Measurements from ENCODE around the gene ACOT7. TPM values are rescaled to one million over a fixed set of nuclear protein-coding genes. Genes with fewer than 3 reads are reported as not detected.

The ACOT7 gene
- total and polyA plus RNA-seq, 2 donors from 2014 or later, result 23.0 to 135 TPM

DNA sequence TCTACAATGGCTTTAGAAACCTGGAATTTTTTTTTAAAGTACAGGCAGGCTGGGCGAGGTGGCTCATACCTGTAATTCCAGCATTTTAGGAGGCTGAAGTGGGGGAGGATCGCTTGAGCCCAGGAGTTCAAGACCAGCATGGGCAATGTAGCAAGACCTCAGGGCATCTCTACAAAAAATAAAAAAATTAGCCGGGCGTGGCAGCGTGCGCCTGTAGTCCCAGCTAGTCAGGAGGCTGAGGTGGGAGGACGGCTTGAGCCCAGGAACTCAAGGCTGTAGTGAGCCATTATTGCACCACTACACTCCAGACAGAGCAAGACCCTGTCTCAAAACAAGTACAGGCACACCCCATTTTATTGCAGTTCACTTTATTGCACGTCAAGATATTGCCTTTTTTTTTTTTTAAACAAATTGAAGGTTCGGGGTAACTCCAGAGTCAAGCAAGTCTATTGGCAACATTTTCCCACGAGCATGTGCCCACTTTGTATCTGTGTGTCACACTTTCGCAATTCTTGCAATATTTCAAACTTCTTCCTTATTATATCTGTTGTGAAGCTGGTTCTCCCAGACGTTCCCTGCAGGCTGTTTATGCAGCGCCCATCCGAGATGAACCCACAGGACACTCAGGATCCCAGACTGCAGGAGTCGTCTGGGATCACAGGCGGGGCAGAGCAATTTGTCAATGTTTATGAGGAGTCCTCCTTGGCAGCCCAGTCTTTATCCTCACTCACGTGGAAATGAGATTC is 21.5 kb upstream of the ACOT7 start:
- intact Hi-C loops (cut with DNase I), result no loop called here
- DNase-seq (no peak), FAIRE-seq (no peak)
- Histone ChIP-seq H3K36me3 (ENCODE audit: control insufficient read depth in 2 of 3, insufficient read depth in 3 of 3, low read length in 3 of 3) (no peaks in the 10 kb centered on the region), H3K4me1 (ENCODE audit: control insufficient read depth in 2 of 3, insufficient read depth in 2 of 3, low read depth in 1 of 3, low read length in 3 of 3) (peaks cover 0 to 7% (median 4%) of the 10 kb centered on the region in 3 donors), H3K9ac (ENCODE audit: low read length in 3 of 3) (no peak overlapping the region), H3K27me3 (ENCODE audit: control insufficient read depth, insufficient read depth, low read length) (peaks cover 13% of the 10 kb centered on the region), H3K4me3 (ENCODE audit: low read length in 3 of 3) (no peak overlapping the region), H3K27ac (ENCODE audit: low read depth in 2 of 2, low read length in 2 of 2) (no peak overlapping the region), H3K9me3 (ENCODE audit: control insufficient read depth in 2 of 3, insufficient read depth in 1 of 3, low read length in 3 of 3) (no peaks in the 10 kb centered on the region)
- no peak for TF ChIP-seq CTCF (IDR thresholded peaks at IDR 0.05; ENCODE audit: borderline replicate concordance, extremely low read depth, insufficient read depth)

- Histone ChIP-seq H3K4me1 (ENCODE audit: control insufficient read depth in 2 of 3, insufficient read depth in 2 of 3, low read depth in 1 of 3, low read length in 3 of 3) (peaks cover 0 to 7% (median 4%) of the 10 kb centered on the region in 3 donors), H3K27me3 (ENCODE audit: control insufficient read depth, insufficient read depth, low read length) (peaks cover 13% of the 10 kb centered on the region), H3K4me3 (ENCODE audit: low read length in 3 of 3) (no peak overlapping the region), H3K27ac (ENCODE audit: low read depth in 2 of 2, low read length in 2 of 2) (no peak overlapping the region), H3K36me3 (ENCODE audit: control insufficient read depth in 2 of 3, insufficient read depth in 3 of 3, low read length in 3 of 3) (no peaks in the 10 kb centered on the region), H3K9me3 (ENCODE audit: control insufficient read depth in 2 of 3, insufficient read depth in 1 of 3, low read length in 3 of 3) (no peaks in the 10 kb centered on the region), H3K9ac (ENCODE audit: low read length in 3 of 3) (no peak overlapping the region)
- intact Hi-C loops (cut with DNase I), result no loop called here
- FAIRE-seq (no peak), DNase-seq (peak in 4 of 5 donors; percentile 65 to 76 (median 68))
- peak; percentile 37 for TF ChIP-seq CTCF (IDR thresholded peaks at IDR 0.05; ENCODE audit: borderline replicate concordance, extremely low read depth, insufficient read depth)
Observed at GRCh38 chr1:6414443-6414844, 20.9 kb upstream of the ACOT7 start.

DNA sequence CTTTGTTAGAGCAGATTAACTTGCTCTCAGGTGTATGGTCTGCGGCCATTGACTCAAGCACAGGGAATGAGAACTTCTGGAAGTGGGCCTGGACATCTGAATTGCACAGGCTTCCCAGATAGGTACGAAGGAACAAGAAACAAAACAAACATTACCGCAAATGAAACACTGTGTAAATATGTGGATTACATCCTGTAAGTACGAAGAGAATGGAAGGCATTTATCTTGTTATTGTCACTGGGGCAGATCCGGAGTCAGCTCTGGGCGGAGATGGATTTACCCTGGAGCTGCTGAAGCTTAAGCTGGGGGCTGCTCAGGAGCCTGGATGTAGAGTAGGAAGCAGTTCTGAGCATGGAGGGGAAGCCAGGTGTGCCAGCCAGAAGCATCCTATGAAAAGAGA is 19.3 kb upstream of the ACOT7 start:
- Histone ChIP-seq H3K9me3 (ENCODE audit: control insufficient read depth in 2 of 3, insufficient read depth in 1 of 3, low read length in 3 of 3) (no peaks in the 10 kb centered on the region), H3K9ac (ENCODE audit: low read length in 3 of 3) (no peak overlapping the region), H3K4me1 (ENCODE audit: control insufficient read depth in 2 of 3, insufficient read depth in 2 of 3, low read depth in 1 of 3, low read length in 3 of 3) (peaks cover 0 to 5% (median under 1%) of the 10 kb centered on the region in 3 donors), H3K27ac (ENCODE audit: low read depth in 2 of 2, low read length in 2 of 2) (no peak overlapping the region), H3K36me3 (ENCODE audit: control insufficient read depth in 2 of 3, insufficient read depth in 3 of 3, low read length in 3 of 3) (no peaks in the 10 kb centered on the region), H3K27me3 (ENCODE audit: control insufficient read depth, insufficient read depth, low read length) (peaks cover 9% of the 10 kb centered on the region), H3K4me3 (ENCODE audit: low read length in 3 of 3) (no peak overlapping the region)
- no peak for DNase-seq
- intact Hi-C loops (cut with DNase I), result no loop called here
- no peak for TF ChIP-seq CTCF (IDR thresholded peaks at IDR 0.05; ENCODE audit: borderline replicate concordance, extremely low read depth, insufficient read depth)
- no peak for FAIRE-seq

Measured in kidney (tissue), 14 donors.